ENCODE results near the gene CTAGE9. TPM values are rescaled to one million over a fixed set of nuclear protein-coding genes. Genes with fewer than 3 reads are reported as not detected.
"Not testable (repeated sequence)": the region's sequence is repeated elsewhere in the genome, so short reads cannot be mapped to it uniquely, and the experiment has no call there.

CTAGE9 gene, protein sequence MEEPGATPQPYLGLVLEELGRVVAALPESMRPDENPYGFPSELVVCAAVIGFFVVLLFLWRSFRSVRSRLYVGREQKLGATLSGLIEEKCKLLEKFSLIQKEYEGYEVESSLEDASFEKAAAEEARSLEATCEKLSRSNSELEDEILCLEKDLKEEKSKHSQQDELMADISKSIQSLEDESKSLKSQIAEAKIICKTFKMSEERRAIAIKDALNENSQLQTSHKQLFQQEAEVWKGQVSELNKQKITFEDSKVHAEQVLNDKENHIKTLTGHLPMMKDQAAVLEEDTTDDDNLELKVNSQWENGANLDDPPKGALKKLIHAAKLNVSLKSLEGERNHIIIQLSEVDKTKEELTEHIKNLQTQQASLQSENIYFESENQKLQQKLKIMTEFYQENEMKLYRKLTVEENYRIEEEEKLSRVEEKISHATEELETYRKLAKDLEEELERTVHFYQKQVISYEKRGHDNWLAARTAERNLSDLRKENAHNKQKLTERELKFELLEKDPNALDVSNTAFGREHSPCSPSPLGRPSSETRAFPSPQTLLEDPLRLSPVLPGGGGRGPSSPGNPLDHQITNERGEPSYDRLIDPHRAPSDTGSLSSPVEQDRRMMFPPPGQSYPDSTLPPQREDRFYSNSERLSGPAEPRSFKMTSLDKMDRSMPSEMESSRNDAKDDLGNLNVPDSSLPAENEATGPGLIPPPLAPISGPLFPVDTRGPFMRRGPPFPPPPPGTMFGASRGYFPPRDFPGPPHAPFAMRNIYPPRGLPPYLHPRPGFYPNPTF
- not detected for total RNA-seq

DNA sequence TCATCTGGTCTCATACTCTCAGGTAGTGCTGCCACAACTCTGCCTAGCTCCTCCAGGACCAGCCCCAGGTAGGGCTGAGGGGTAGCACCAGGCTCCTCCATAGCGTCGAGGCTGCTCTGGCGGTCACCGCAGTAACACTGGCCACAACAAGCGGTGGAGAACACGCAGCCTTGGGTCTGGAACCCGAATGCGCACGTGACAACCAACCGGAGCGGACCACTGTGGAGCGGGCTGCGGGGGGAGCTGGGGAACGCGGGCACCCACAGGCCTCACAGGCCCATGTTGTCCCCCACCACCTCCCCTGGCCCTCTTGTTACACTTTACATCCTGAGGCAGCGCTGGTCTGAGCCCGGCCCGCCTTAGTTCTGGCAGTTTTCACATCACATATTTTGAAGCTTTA lies at the start of gene CTAGE9:
Gene CTAGE9, minus strand, starts transcription at position 101 of the 400 bp plus-strand sequence. Its CDS starts 0 bp downstream, at position 101.
- DNase-seq (ENCODE audit: low spot score in 2 of 2); FAIRE-seq: not testable (repeated sequence)

DNA sequence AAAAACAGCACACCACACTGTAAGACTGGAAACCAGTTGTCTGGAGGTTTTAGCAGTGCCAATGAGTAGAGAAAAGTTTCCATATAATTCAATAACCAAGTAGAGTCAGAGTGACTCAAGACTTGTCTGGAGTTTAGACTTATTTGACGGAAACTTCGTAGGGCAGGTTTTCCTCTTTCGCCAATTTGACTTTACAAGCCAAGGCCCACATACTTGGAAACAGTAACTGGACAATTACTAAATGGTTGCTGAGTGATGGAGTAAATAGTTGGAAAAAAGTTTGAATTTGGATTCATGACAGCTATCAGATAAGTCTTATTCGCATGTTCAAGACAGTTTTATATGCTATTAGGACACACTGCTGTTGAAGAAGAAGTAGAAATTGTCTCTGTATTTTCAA lies 48.1 kb upstream of the CTAGE9 start:
- no peak for DNase-seq (ENCODE audit: low spot score in 2 of 2)
- no peak for FAIRE-seq

DNA sequence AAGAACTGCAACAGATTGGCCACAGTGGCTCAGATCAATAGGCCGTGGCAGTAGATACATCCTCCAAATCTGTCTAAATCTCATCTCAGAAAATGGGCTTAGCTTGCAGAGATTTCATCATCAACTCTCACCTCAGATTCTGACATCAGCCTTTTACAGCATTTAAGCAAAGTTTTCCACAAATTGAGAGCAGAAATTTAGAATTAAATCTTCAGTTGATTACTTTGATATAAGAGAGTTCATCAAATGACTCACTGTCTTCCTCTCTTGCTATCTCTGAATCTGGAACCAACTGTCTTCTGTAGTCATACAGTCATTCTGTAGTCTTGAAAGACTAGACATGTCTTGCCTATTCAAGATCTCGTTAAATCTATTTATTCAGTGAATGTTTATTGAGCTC lies 45.2 kb upstream of the CTAGE9 start:
- DNase-seq (ENCODE audit: low spot score in 2 of 2) (no peak), FAIRE-seq (no peak)

DNA sequence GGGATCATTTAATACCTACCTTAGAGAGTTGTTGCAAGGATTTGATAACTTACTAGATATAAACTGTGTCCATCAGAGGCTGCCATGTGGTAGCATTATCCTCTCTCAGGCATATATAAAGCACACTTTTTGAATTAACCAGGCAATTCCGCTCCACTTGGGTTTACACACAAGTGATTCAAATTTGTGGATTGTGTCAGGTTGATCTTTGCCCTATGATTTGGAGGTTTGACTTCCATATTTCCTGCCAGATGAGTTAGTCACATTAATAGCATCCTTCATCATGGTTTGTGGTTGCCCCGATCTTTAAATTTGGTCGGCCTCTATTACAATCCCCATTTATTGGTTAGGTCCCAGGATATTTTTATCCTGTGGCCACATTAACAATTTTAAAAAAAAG lies 44.8 kb upstream of the CTAGE9 start:
- no peak for FAIRE-seq
- DNase-seq (ENCODE audit: low spot score in 2 of 2) = no peak

DNA sequence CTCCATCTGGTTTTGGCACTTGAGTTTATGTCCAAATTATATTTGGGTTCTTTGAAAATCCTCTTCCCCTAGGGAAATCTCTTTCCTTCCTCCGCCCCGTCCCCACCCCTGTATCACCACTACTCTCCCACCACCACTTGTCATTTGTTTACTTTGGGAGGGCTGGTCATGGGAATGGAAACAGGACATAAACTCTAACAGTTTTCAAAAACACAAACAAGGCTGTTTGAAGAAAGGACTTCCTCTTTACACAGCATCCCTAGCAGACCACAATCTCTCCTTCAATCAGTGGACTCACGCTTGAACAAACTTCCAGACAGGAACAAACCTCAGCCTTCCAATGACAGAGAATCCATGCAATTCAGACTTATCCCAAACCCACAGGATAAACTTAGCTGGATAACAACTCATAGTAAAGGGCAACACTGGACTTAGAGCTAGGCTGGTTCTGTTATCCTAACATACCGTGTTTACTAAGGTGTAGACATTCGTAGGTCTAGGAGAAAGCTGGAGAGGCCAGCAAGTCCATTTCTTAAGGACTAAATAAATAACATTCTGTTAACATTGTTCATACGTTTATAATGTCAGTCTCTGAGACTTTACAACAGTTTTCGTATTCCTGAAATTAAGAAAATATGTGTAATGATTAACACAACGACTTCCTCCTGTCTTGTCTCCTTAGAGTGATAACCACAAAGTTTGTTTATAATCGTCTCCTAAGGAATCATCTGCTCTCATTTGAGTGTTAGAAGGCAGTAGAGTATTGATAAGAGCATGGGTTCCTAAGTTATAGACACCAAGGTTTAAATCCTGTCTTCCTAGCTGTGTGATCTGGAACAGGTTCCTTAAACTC lies 44.1 kb upstream of the CTAGE9 start:
- DNase-seq (ENCODE audit: low spot score in 2 of 2) (no peak), FAIRE-seq (no peak)

DNA sequence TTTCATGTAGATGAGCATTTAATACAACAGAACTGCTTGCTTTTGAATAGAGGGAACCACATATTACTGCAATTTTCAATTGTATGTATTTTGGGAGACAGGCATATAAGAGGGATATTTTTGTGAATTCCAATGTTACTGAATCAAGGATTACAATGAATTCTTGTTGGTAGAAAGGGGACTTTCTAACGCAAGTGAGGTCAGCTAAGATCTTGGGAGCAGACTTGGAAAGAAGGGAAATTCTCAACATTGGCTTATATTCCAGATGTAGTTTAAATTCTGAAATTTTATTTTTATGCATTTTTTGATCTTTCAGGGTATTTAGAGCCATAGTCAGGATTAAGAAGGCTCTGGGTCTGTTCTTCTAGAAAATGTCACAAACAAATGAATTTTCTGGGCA lies 43.3 kb upstream of the CTAGE9 start:
- DNase-seq (ENCODE audit: low spot score in 2 of 2) (no peak), FAIRE-seq (no peak)

DNA sequence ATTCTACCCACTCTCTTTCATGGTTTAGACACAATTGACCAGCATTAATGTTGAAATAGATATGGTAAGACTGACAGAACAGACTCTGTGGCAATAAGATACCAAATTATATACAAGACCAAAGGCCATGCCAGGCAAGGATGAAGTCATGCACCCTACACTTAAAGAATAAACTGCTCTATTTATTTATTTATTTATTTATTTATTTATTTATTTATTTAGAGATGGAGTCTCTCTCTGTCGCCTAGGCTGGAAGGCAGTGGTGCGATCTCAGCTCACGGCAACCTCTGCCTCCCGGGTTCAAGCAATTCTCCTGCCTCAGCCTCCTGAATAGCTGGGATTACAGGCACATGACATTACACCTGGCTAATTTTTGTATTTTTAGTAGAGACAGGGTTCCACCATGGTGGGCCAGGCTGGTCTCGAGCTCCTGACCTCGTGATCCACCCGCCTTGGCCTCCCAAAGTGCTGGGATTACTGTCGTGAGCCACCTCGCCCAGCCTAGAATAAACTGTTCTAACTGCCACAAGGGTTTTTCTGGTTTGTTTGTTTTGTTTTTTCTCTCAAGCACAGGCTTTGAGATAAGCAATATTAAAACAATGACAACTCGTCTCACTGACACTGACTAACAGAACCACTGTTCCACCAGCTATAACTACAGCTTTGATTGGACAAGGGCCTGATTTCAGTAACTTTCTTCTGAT lies 40.3 kb upstream of the CTAGE9 start:
- FAIRE-seq = not testable (repeated sequence)

DNA sequence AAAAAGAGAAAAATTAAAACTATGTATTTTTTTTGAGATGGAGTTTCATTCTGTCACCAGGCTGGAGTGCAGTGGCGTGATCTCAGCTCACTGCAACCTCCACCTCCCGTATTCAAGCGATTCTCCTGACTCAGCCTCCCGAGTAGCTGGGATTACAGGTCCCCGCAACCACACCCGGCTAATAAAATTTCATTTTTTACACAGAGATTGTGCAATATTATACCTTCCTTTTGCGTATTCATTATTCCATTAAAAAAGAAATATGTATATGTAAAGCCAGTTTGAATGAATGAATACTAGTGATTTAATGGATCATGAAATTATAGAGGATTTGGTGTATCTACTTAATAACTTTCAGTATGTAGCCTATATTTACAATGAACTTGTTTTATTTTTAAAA lies 38.2 kb upstream of the CTAGE9 start:
- DNase-seq (ENCODE audit: low spot score in 2 of 2) (no peak), FAIRE-seq (no peak)

More for the DNA sequence above, 40.3 kb upstream of the CTAGE9 start:
- DNase-seq (ENCODE audit: low spot score in 2 of 2) = not testable (repeated sequence)

DNA sequence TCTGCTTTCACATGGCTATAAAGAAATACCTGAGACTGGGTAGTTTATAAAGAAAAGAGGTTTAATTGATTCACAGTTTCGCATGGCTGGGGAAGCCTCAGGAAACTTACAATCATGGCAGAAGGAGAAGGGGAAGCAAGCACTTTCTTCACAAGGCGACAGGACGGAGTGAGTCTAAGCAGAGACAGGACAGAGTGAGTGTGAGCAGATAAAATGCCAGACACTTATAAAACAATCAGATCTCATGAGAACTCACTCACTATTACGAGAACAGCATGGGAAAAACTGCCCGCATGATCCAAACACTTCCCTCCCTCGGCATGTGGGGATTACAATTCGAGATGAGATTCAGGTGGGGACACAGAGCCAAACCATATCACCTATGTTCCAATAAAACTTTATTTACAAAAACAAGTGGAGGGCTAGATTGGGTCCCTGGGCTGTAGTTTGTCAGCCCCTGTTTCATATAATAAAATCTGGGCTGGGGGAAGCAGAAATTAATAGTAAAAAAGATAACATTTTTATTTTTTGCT lies 37.1 kb upstream of the CTAGE9 start:
- DNase-seq (ENCODE audit: low spot score in 2 of 2) (no peak), FAIRE-seq (no peak)

DNA sequence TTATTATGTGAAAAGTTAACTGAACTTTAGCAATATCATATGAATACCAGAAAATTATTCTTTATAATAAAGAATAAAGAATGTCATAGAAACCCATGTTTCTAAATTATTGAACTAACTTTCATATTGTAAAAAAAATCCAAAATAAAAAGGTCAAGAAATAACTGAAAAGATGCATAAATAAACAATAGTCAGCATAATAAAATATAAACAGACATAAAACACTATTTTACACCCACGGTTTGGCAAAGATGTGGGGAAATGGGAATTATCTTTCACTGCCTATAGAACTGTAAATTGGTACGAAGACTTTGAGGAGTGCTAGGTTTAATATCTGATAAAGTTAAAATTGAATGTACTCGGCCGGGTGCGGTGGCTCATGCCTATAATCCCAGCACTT lies 34.7 kb upstream of the CTAGE9 start:
- peak; percentile 58 for FAIRE-seq
- no peak for DNase-seq (ENCODE audit: low spot score in 2 of 2)

DNA sequence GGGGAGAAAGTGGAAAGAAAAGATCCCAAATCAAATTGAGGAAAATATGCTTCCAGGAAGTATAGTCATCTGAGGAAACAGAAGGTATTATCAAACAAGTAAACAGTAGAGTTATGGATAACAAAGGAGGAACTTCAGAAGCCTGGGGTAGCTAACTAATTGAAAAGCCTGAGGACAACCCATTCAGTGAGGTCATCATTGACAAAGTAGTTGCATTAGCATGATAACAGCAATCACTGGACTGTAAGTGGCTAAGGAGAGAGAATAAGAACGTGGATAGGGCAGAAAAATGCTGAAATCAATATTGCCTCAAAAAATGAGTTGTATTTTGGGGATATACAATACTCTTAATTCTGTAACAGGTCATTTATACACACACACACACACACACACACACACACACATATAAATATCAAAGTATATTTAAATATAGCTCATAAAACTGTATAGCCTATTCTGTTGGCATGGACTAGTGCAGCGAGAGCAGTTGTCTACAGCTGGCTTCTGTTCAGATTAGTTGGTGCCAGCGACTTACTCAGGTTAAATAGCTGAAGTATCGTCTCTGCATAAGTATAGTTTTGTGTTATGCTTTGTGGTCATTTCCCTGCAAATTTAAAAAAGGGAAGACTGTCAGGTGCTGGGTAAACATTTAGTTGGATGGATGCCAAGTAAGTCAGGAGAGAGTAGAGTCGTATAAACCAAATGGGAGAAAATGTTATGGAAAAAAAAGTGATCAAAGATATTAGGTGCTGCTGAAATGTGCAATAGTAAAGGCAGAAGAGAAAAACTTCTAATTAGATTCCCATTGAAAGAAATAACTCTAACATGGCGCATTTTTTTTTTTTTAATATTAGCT lies 33.8 kb upstream of the CTAGE9 start:
- FAIRE-seq = no peak
- no peak for DNase-seq (ENCODE audit: low spot score in 2 of 2)

DNA sequence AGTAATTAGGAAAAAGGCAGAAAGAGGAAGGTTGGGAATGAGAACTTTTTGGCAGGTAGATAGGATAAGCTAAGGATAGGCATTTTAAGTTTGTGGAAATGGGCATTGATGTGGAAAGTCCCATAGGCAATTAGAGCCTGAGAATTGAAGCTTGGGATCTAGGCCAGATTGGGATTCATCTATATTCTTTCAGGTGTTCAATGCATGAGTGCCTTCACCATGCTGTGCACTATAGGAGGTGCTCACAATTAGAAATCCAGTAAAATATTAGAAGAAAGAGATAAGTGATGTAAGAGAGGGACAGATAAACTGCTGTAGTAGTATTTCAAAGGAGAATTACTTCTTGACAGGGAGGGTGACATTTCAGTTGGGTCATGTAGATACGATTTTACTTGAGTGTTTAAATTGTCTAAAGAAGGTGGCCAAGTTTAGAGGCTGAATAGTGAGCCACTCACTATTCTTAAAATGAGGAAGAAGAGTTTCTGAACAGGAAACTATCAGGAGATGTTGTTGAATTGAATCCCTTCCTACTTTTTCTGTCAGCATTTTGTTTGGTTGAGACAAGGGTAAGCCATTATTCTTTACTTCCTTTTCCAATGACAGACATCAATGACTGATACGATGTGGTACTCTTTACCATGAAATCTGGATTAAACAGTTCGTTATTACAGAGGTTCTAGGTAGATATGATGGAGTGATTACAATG lies 31.0 kb upstream of the CTAGE9 start:
- DNase-seq (ENCODE audit: low spot score in 2 of 2) (no peak), FAIRE-seq (no peak)

DNA sequence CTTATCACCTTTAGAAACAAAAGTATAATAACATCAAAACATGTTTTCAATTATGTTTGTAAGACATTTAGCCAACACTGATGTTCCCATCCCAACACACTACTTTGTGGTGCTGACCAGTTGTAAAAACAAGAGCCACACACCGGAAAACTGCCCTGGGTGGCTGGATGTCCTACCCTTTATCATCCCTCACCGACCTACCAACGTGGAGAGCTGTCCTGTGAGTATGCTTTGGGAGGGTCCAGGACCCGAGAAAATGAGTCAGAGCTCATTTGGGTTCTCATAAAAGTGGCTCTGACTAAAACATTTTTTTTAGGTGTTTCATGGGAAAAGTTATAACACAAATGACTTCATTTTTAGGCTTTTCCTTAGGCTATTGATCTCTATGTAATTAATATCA lies 29.3 kb upstream of the CTAGE9 start:
- FAIRE-seq (no peak), DNase-seq (ENCODE audit: low spot score in 2 of 2) (no peak)

DNA sequence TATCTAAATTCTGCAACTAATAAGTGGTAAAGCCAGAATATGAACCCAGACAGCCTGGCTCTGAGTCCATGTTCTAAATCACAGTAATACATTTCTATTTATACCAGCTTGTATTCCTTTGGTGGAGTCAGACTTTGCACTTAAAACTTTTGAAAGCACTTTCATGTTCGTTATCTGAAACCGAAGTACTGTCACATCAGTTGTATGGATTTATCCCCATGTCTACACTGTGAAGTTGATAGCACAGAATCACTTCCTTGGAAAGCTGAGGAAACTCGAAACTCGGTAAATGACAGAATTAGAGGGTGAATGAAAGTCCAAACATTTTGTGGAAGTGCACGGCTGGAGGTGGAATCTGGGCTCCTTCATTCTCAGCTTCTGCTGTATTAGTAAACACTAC lies 28.3 kb upstream of the CTAGE9 start:
- FAIRE-seq (no peak), DNase-seq (ENCODE audit: low spot score in 2 of 2) (no peak)

DNA sequence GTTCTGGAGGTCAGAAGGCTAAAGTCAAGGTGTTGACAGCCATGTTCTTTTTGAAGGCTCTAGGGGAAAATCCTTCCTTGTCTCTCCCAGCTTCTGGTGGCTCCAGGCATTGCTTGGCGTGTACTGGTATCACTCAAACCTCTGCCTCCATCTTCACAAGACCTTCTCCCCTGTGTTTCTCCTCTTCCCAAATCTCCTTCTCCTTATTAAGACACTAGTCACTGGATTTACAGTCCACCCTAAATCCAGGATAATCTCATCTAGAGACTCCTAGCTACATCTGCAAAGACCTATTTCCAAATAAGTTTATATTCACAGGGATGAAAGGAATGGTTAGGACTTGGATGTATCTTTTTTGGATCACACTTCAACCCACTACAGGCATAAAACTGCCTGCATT lies 26.0 kb upstream of the CTAGE9 start:
- FAIRE-seq (no peak), DNase-seq (ENCODE audit: low spot score in 2 of 2) (no peak)

DNA sequence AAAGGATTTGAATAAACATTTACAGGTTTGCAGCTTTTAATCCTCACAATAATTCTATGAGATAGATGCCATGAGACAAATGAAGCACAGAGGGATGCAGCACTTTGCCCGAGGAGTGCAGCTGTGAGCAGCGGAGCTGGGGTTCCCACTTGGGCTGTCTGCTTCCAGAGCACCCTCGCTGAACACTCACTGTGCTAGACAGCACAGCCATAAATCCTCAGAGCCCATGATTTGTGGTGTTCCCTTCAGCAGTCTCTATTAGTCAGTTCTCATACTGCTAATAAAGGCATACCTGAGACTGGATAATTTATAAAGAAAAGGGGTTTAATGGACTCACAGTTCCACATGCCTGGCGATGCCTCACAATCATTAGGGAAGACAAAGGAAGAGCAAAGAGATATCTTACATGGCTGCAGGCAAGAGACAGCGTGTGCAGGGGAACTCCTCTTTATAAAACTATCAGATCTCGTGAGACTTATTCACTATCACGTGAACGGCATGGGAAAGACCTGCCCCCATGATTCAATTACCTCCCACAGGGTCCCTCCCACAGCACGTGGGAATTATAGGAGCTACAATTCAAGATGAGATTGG lies 25.3 kb upstream of the CTAGE9 start:
- DNase-seq (ENCODE audit: low spot score in 2 of 2) (no peak), FAIRE-seq (no peak)

DNA sequence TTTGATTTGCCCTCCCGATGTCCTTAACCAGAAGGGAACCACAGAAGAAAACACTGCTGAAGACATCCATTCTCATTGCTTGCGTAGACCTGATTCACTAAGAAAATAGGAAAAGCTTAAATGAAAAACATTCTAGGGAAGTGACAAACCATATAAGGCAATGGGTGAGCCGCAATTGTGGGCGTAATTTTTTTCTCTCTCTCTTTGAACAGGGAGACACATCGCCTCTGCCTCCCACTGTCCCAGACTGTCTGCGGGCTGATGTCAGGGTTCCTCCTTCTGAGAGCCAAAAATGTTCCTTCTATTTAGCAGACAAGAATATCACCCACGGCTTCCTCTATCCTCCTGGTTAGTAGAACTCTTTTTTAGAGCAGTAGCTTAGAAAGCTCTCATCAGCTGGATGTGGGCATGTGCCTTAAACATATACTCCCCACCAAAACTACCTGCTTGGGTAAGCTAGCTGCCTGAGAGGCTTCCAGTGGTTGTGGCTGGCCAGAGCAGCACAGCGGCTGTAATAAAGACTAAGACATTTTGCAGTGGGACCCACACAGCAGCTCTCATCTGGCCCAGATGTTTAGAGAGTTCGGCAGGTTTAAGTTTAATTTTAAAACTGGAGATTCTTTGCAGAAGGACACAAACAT lies 22.7 kb upstream of the CTAGE9 start:
- DNase-seq (ENCODE audit: low spot score in 2 of 2) (peak in 1 of 2 donors; percentile 5), FAIRE-seq (no peak)

DNA sequence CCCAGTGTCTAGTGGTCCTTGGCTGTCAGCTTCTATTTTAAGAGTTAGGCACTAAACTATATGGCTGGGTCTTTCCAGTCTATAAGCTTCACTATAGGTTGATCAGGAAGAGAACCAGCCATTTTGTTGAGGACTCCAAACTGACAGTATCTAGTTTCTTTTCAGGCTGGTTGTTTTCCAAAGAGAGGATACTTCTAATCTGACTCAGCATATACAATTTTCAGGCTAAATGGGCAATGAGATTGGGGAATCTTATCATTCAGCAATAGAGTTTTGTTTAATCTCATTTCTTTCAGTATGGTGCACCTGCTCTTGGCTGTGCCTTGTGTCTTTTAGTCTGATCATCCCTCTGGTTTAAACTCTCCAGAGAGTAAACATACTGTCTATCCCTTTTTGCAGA lies 20.4 kb upstream of the CTAGE9 start:
- DNase-seq (ENCODE audit: low spot score in 2 of 2) (no peak), FAIRE-seq (no peak)
